Endothelial cell of umbilical vein (primary cell): ENCODE measurements around the gene TIMELESS. TPM values are rescaled to one million over a fixed set of nuclear protein-coding genes. Genes with fewer than 3 reads are reported as not detected.
A peak's percentile ranks its signal among the peaks of the same experiment; 100 is the strongest.

ENCODE experiments used
- BruUV-seq: library from RNA; stranded (reverse); fragments of 400-500 nt; replicated peaks from 2 replicates; lab custom pipeline; 2021; lab: Mats Ljungman, UMichigan
- CTCF ChIA-PET: fragments of 300-600, 350-600 bp; sonication (Branson Sonifier 250); formaldehyde crosslinking; loops from one replicate; lab custom pipeline; 2021; ENCODE audit warnings: antibody characterized with exemption, inconsistent platforms; lab: Charles Lee
- POLR2A ChIA-PET: fragments of 300-600, 350-600 bp; sonication (Branson Sonifier 250); formaldehyde crosslinking; loops from one replicate; lab custom pipeline; 2021; ENCODE audit warnings: antibody characterized with exemption, inconsistent platforms; lab: Charles Lee
- DNase-seq: peaks from one replicate; pipeline ENCODE4 v3.0.0-alpha.2; 2011; ENCODE audit warnings: low read depth, low spot score
- FAIRE-seq: peaks from 2 replicates; lab custom pipeline; 2011; peaks lifted over from hg19 to GRCh38; lab: Jason Lieb, UNC
- H2AFZ ChIP-seq: 2 replicates; pipeline ENCODE4 v1.6.0; 2012; ENCODE audit warnings: low read depth, low read length, control low read depth, inconsistent platforms
- H3K27ac ChIP-seq: 2 replicates; pipeline ENCODE4 v1.5.1; 2011; ENCODE audit warnings: low read depth, mild to moderate bottlenecking, control low read depth, low read length, moderate library complexity; ENCODE audit not compliant: insufficient read depth
- H3K27me3 ChIP-seq, 2 experiments: 2 replicates each; pipeline versions ENCODE4 v1.6.0 to v1.6.1; 2011; ENCODE audit warnings: low read length in 2 of 2, mixed read lengths in 1 of 2; ENCODE audit not compliant: control insufficient read depth in 2 of 2, insufficient read depth in 2 of 2
- H3K36me3 ChIP-seq, 2 experiments: 2 replicates in 1 of 2; 3 replicates in 1 of 2; pipeline ENCODE4 v1.5.1; 2011; ENCODE audit warnings: low read length in 2 of 2, mild to moderate bottlenecking in 1 of 2, moderate library complexity in 1 of 2; ENCODE audit not compliant: control insufficient read depth in 2 of 2, insufficient read depth in 2 of 2; ENCODE audit errors: extremely low read depth in 1 of 2
- H3K4me1 ChIP-seq: 3 replicates; pipeline ENCODE4 v1.5.1; 2011; ENCODE audit warnings: mild to moderate bottlenecking, low read length; ENCODE audit not compliant: control insufficient read depth, insufficient read depth; ENCODE audit errors: extremely low read depth
- H3K4me2 ChIP-seq: 2 replicates; pipeline ENCODE4 v1.6.1; 2011; ENCODE audit warnings: low read length, control low read depth, mixed read lengths; ENCODE audit not compliant: insufficient read depth
- H3K4me3 ChIP-seq, 3 experiments: fragments of 200-600 bp in 1 of 3; sonication (generic), shearing (Covaris generic) in 1 of 3; replicated peaks in 1 of 3; 2 replicates each; pipeline ENCODE4 v1.5.1; 2011 to 2016; ENCODE audit warnings: control low read depth in 3 of 3, low read length in 3 of 3, mild to moderate bottlenecking in 2 of 3, inconsistent platforms in 1 of 3, low read depth in 1 of 3, moderate library complexity in 1 of 3; ENCODE audit not compliant: insufficient read depth in 1 of 3
- H3K79me2 ChIP-seq: 2 replicates; pipeline ENCODE4 v1.6.0; 2012; ENCODE audit warnings: low read length, inconsistent platforms; ENCODE audit not compliant: control insufficient read depth, insufficient read depth
- H3K9ac ChIP-seq: replicated peaks from 2 replicates; pipeline ENCODE3; 2011; ENCODE audit warnings: low read length, control low read depth; ENCODE audit not compliant: insufficient read depth; ENCODE audit errors: extremely low read depth
- H3K9me1 ChIP-seq: replicated peaks from 3 replicates; pipeline ENCODE4 v1.6.0; 2011; ENCODE audit warnings: mild to moderate bottlenecking, low read length; ENCODE audit not compliant: control insufficient read depth, insufficient read depth; ENCODE audit errors: extremely low read depth
- H3K9me3 ChIP-seq: replicated peaks from 2 replicates; pipeline ENCODE4 v1.5.1; 2012; ENCODE audit warnings: low read length, inconsistent platforms; ENCODE audit not compliant: control insufficient read depth, insufficient read depth
- H4K20me1 ChIP-seq: replicated peaks from 2 replicates; pipeline ENCODE3; 2011; ENCODE audit warnings: mild to moderate bottlenecking, low read length; ENCODE audit not compliant: control insufficient read depth, insufficient read depth; ENCODE audit errors: extremely low read depth
- CTCF ChIP-seq, 2 donors: IDR thresholded peaks; 1 replicate in 1 of 2; 2 replicates in 1 of 2; pipeline ENCODE4 v1.5.1; 2011; ENCODE audit warnings: low read length in 2 of 2, mild to moderate bottlenecking in 2 of 2, moderate library complexity in 2 of 2, control low read depth in 1 of 2, inconsistent platforms in 1 of 2, low read depth in 1 of 2; ENCODE audit not compliant: insufficient read depth in 1 of 2; ENCODE audit errors: extremely low read depth in 1 of 2
- EZH2 ChIP-seq: IDR thresholded peaks from 2 replicates; pipeline ENCODE4 v1.6.1; 2012; ENCODE audit warnings: borderline replicate concordance, low read depth, mild to moderate bottlenecking, moderate library complexity, low read length, inconsistent platforms; ENCODE audit not compliant: severe bottlenecking
- FOS ChIP-seq: IDR thresholded peaks from 2 replicates; pipeline ENCODE4 v1.6.1; 2011; ENCODE audit warnings: mild to moderate bottlenecking, low read length, moderate library complexity, borderline replicate concordance; ENCODE audit not compliant: insufficient read depth
- GATA2 ChIP-seq: IDR thresholded peaks from 2 replicates; pipeline ENCODE4 v1.7.0; 2011; ENCODE audit warnings: low read depth, mild to moderate bottlenecking, moderate library complexity, mixed read lengths, low read length; ENCODE audit not compliant: insufficient read length, insufficient read depth
- JUN ChIP-seq: IDR thresholded peaks from 2 replicates; pipeline ENCODE4 v1.6.1; 2011; ENCODE audit warnings: borderline replicate concordance, low read depth; ENCODE audit not compliant: insufficient read length, insufficient read depth
- MAX ChIP-seq: IDR thresholded peaks from 2 replicates; pipeline ENCODE4 v1.6.1; 2011; ENCODE audit not compliant: insufficient read depth, insufficient read length
- MYC ChIP-seq: IDR thresholded peaks from one replicate; pipeline ENCODE4 v1.6.1; 2011; ENCODE audit warnings: mild to moderate bottlenecking, low read depth, low read length
- POLR2A ChIP-seq: IDR thresholded peaks from 2 replicates; pipeline ENCODE4 v1.6.1; 2012; ENCODE audit warnings: low read depth, mild to moderate bottlenecking, control low read depth, low read length
- POLR2AphosphoS5 ChIP-seq: IDR thresholded peaks from 2 replicates; pipeline ENCODE4 v1.6.1; 2012; ENCODE audit warnings: low read depth, mild to moderate bottlenecking, control low read depth, low read length, moderate library complexity; ENCODE audit not compliant: insufficient read depth
- dilution Hi-C: fragments of 300-500 bp; cut with MboI; formaldehyde crosslinking; loops from one replicate; pipeline ENCODE4 v1.15.0; 2019; ENCODE audit warnings: low sequenced_read_pairs; ENCODE audit not compliant: extremely low pct_ligation_motif_present
- intact Hi-C: fragments of 100-400 bp; cut with micrococcal nuclease; formaldehyde crosslinking; loops from one replicate; pipeline ENCODE4 v1.10.0; 2022
- polyA plus RNA-seq, 4 experiments: library from polyadenylated mRNA; depleted of rRNA in 3 of 4; stranded (reverse) in 3 of 4; unstranded in 1 of 4; fragments of >200 nt; gene quantifications; 2 replicates each; pipeline versions ENCODE4 v1.2.1 to v1.2.3, GENCODE V29; 2011 to 2012; ENCODE audit warnings: missing spikeins in 1 of 4
- total RNA-seq: library from RNA; stranded (reverse); gene quantifications from 2 replicates; pipeline ENCODE4 v1.2.3, GENCODE V29; 2021

Gene TIMELESS
- total and polyA plus RNA-seq, 2 donors (not counting 3 experiments of a cell fraction or from before 2014, with no cell fraction given), result 6.1 to 28.2 TPM

- ChIA-PET POLR2A (no interaction called here), CTCF (interaction anchor here (0.8 to 1.6 kb wide), 3 partner anchors 8 to 149 kb away, joined by 3 to 4 read pairs (median 4); no protein-coding TSS in a partner anchor)
- Histone ChIP-seq H3K4me3 (peak within 1 kb of the TSS in 2 of 3 experiments; percentile 1 to 27), H3K79me2 (no peaks in the 10 kb centered on the region), H3K4me2 (peak within 1 kb of the TSS; percentile 27), H3K9me3 (no peaks in the 10 kb centered on the region), H3K9me1 (no peaks in the 10 kb centered on the region), H3K27me3 (peaks cover 24 to 48% of the 10 kb centered on the region in 2 experiments), H3K4me1 (peaks cover 4% of the 10 kb centered on the region), H2AFZ (peak within 1 kb of the TSS; percentile 18), H3K36me3 (no peaks in the 10 kb centered on the region), H3K9ac (no peak within 1 kb of the TSS), H3K27ac (no peak within 1 kb of the TSS), H4K20me1 (no peaks in the 10 kb centered on the region)
- dilution Hi-C loops, result no loop called here
- peak; percentile 75 for DNase-seq
- BruUV-seq, result no TSS peak
- intact Hi-C loops, result no loop called here
- peak; percentile 47 for FAIRE-seq
- TF ChIP-seq MYC, result no peak
- TF ChIP-seq JUN, result no peak
- TF ChIP-seq GATA2, result no peak
- peak; percentile 40 for TF ChIP-seq EZH2
- TF ChIP-seq MAX, result peak; percentile 70
- no peak for TF ChIP-seq CTCF (IDR thresholded peaks at IDR 0.05; ENCODE audit: extremely low read depth in 1 of 2, insufficient read depth in 1 of 2, low read depth in 1 of 2, low read length in 2 of 2)
- TF ChIP-seq FOS, result no peak
- no peak for TF ChIP-seq POLR2A
- TF ChIP-seq POLR2AphosphoS5, result no peak
Observed at GRCh38 chr12:56488041-56488955, 39.1 kb upstream of the TIMELESS start, which contains the start of gene GLS2. Gene GLS2 (minus strand): TSS chr12:56488161. CDS start chr12:56488118, 43 bp downstream.
